Panc1 (cell line): Measurements from ENCODE around the gene FAM221B.

Experiments used
- POLR2AphosphoS5 ChIP-seq: IDR thresholded peaks from 2 replicates; pipeline ENCODE4 v1.6.1; 2012; ENCODE audit warnings: mild to moderate bottlenecking, low read depth, low read length, moderate library complexity
- SIN3A ChIP-seq: IDR thresholded peaks from 2 replicates; pipeline ENCODE4 v1.6.1; 2012; ENCODE audit warnings: low read depth, mild to moderate bottlenecking, low read length, moderate library complexity, borderline replicate concordance; ENCODE audit not compliant: insufficient read depth
- TCF7L2 ChIP-seq: IDR thresholded peaks from 2 replicates; pipeline ENCODE4 v1.6.1; 2011; ENCODE audit warnings: mild to moderate bottlenecking, low read depth, low read length, inconsistent platforms
- TF ChIP-seq, protein P1 (sequence below): fragments of 450-650 bp; IDR thresholded peaks from 2 replicates; pipeline ENCODE4 v1.5.1; 2017; ENCODE audit warnings: mild to moderate bottlenecking

DNA sequence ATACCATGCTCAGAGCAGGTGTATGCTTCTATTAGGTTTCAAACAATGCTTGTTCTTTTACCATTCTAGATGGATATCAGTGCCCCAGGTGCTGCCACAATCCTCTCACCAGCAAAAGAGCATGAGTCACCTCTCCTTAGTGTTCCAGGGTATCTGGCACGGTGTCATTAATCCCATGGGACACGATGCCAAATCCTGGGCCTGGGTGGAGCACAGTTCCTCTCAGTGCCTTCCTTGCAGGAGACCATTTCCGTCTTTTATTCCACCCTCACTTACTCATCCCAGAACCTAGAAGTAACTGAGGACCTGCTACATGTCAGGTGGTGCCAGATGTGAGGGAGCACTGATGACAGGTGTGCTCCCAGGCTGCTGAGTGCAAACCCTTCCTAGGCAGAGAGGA lies 43.0 kb upstream of the FAM221B start:
- TF ChIP-seq, protein P1, sequence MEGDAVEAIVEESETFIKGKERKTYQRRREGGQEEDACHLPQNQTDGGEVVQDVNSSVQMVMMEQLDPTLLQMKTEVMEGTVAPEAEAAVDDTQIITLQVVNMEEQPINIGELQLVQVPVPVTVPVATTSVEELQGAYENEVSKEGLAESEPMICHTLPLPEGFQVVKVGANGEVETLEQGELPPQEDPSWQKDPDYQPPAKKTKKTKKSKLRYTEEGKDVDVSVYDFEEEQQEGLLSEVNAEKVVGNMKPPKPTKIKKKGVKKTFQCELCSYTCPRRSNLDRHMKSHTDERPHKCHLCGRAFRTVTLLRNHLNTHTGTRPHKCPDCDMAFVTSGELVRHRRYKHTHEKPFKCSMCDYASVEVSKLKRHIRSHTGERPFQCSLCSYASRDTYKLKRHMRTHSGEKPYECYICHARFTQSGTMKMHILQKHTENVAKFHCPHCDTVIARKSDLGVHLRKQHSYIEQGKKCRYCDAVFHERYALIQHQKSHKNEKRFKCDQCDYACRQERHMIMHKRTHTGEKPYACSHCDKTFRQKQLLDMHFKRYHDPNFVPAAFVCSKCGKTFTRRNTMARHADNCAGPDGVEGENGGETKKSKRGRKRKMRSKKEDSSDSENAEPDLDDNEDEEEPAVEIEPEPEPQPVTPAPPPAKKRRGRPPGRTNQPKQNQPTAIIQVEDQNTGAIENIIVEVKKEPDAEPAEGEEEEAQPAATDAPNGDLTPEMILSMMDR: no peak
- TF ChIP-seq POLR2AphosphoS5 (no peak), SIN3A (no peak), TCF7L2 (no peak)
